HG03378 (cell line): ENCODE results near the gene KRTAP10-8.
"Not testable (repeated sequence)": the region's sequence is repeated elsewhere in the genome, so short reads cannot be mapped to it uniquely, and the experiment has no call there.

Experiments used
- ATAC-seq: cut with Tn5 transposase; IDR thresholded peaks from one replicate; pipeline ENCODE4 v1.9.1; 2021; ENCODE audit warnings: mild to moderate bottlenecking, moderate library complexity; ENCODE audit not compliant: unreplicated experiment

Gene KRTAP10-8

DNA sequence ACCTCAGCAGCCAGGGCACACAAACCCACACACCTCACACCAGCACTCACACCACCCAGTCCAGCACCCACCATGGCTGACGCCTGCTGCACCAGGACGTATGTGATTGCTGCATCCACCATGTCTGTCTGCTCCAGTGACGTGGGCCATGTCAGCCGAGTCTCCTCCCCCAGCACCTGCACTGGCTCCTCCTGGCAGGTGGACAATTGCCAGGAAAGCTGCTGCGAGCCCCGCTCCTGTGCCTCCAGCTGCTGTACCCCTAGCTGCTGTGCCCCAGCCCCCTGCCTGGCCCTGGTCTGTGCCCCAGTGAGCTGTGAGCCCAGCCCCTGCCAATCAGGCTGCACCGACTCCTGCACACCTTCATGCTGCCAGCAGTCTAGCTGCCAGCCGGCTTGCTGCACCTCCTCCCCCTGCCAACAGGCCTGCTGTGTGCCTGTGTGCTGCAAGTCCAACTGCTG, at the start of gene KRTAP10-8:
KRTAP10-8 (plus strand) TSS at position 51 of the 458 bp plus-strand sequence; CDS start at position 73, 22 bp downstream.
- no peak for ATAC-seq

DNA sequence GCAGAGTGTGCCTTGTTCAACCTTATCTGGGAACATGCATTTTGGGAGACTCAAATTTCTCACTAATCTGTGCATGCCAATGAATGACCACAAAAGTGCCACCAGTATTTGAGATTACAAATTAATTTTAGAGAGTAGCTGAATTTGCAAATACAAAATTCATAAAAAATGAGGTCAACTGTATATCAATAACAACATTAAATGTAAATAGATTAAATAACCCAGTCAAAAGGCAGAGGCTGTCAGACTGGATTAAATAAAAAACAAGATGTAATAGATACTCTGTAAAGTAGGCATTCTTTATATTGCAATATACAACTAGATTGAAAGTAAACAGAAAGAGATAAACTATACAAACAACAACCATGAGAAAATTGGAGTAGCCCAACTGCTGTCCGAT, 47.8 kb upstream of the KRTAP10-8 start:
- ATAC-seq, result no peak

GRCh38 chr21:44564886-44565598, 46.8 kb upstream of the KRTAP10-8 start:
- ATAC-seq, result no peak

GRCh38 chr21:44566403-44566802, 45.5 kb upstream of the KRTAP10-8 start:
- no peak for ATAC-seq

GRCh38 chr21:44567481-44568171, 44.3 kb upstream of the KRTAP10-8 start:
- ATAC-seq, result no peak

DNA sequence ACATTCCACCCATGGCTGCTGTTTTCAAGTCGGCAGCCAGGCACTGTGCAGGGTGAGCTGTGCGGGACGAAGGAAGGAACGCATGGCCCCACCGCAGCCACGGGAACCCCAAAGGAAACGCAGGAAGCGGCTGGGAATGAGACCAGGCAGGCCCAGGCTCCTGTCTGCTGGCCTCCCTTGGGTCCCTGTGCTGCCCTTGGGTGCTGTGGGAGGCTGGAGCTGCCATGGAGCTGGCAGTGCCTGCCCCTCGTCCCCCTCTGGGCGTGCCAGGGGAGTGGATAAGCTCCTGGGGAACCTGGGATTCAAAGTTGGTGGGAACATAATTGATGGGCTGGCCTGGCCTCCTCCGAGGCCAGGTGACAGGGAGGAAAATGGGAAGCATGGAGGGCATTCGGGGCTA, 43.6 kb upstream of the KRTAP10-8 start:
- no peak for ATAC-seq

DNA sequence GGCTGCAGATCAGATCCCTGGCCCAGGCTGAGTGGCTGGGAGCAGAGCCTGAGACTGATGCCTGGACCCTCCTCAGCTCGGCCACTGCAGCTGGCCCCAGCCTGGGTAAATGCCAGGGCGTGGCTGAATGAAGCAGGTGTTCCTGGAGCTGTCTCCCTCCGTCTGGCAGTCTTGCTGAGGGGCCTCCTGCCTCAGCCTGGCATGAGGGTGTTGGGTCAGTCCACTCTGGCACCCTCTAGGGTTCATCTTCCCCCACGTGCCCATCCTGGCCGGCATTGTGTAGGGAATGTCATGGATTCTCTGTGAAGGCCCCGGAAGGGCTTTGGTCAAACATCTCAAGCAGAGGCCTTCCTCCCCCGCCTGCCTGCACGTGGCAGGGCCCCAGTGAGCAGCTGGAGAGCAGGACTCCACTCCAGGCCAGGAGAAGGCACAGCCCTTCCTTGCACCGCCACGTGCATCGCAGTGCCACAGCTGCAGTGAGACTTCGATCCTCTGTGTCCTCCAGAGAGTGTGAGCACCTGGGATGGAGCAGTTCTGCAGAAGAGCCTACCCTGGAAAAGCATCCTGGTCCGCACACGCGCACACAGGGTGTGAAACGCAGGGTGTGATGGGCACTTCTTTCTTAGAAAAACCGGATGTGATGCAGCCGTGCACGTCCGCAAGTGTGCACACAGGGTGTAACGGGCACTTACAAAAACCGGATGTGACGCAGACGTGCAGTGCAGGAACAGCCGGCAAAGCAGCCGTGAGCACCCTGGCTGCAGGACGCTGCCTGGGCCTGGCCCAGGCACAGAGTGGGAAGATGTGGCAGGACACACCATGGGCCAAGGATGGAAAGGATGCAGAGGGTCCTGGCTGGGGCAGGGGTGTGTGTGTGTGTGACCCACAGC, 43.0 kb upstream of the KRTAP10-8 start:
- ATAC-seq, result no peak

GRCh38 chr21:44569861-44570517, 41.9 kb upstream of the KRTAP10-8 start:
- no peak for ATAC-seq

DNA sequence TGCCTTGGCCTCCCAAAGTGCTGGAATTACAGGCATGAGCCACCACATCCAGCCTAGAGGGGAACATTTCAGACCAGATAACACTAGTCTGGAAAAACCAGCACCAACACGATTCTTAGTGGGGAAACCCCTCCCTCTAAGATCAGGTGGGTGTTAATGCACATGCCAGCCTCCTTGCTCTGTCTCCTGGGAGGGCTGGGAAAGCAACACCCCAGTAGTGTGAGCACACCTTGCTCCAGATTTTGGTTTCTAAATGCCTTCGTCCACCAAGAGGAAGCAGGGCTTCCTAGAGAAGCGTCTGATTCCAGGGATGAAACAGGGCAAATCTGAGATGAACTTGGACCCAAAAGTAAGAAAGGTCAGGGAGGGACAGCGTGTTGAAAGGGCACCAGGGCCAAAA, 40.6 kb upstream of the KRTAP10-8 start:
- ATAC-seq, result no peak

GRCh38 chr21:44571844-44572782, 39.8 kb upstream of the KRTAP10-8 start:
- no peak for ATAC-seq

- no peak for ATAC-seq
Observed at GRCh38 chr21:44572959-44573583, 38.8 kb upstream of the KRTAP10-8 start.

GRCh38 chr21:44573630-44574456, 38.0 kb upstream of the KRTAP10-8 start, which contains the start of gene KRTAP10-4:
Gene KRTAP10-4 (plus strand): TSS chr21:44573729. CDS start chr21:44573759, 30 bp downstream.
- ATAC-seq, result not testable (repeated sequence)

- no peak for ATAC-seq
Observed at GRCh38 chr21:44574457-44575306, 37.2 kb upstream of the KRTAP10-8 start.

- ATAC-seq, result no peak
Observed at GRCh38 chr21:44575307-44576024, 36.4 kb upstream of the KRTAP10-8 start.

GRCh38 chr21:44576025-44576420, 35.9 kb upstream of the KRTAP10-8 start:
- ATAC-seq, result no peak

DNA sequence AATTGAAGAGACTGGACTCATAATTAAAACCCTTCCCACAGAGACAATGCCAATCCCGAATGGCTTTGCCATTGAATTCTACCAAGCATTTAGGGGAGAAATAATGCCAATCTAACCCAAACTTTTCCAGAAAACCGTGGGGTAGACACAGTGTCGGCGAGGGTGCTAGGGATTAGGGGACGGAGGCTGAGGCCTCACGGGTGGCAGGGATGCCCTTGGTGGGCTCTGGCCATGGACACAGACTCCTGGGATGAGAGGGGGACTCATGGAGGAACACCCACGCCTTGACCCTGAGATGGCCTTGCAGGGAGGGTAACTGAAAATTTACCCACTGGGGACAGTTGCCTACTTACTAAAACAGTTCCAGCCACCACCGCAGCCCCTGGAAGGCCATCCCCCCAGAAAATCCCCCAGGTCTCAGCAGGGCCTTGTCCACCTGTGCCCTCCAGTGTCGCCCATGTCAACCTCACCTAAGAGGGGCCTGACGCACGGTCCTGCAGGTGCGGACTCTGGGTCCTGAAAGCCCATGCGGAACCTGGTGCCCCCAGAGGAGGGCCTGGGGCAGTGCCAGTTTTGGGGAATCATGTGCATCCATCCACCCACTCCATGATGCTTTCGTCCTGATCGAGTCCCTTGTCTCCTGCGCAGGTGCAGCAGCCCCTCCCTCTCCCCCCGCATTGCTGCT, 33.4 kb upstream of the KRTAP10-8 start:
- no peak for ATAC-seq
